Lower lobe of right lung (tissue), 2 donors: ENCODE measurements around the gene IRF5. TPM values are rescaled to one million over a fixed set of nuclear protein-coding genes. Genes with fewer than 3 reads are reported as not detected.

Experiments used
- ATAC-seq, 2 donors: fragments of 200-7000 bp; cut with Tn5 transposase; one replicate each; pipeline ENCODE4 v1.9.1; 2020 to 2022; ENCODE audit warnings: mild to moderate bottlenecking in 2 of 2, moderate library complexity in 2 of 2
- DNase-seq: peaks from one replicate; pipeline ENCODE4 v3.0.0-alpha.2; 2020
- H3K27ac ChIP-seq: fragments of 200-600 bp; one replicate; pipeline ENCODE4 v1.8.0; 2022
- H3K27me3 ChIP-seq: fragments of 200-600 bp; one replicate; pipeline ENCODE4 v1.8.0; 2022; ENCODE audit warnings: low read depth
- H3K36me3 ChIP-seq: fragments of 200-600 bp; one replicate; pipeline ENCODE4 v1.8.0; 2022; ENCODE audit warnings: mild to moderate bottlenecking
- H3K4me1 ChIP-seq: fragments of 200-600 bp; one replicate; pipeline ENCODE4 v1.8.0; 2022
- H3K4me3 ChIP-seq: fragments of 200-600 bp; one replicate; pipeline ENCODE4 v1.8.0; 2022; ENCODE audit warnings: mild to moderate bottlenecking
- H3K9me3 ChIP-seq: fragments of 200-600 bp; one replicate; pipeline ENCODE4 v1.8.0; 2022
- CTCF ChIP-seq: fragments of 200-600 bp; IDR thresholded peaks from one replicate; pipeline ENCODE4 v1.8.0; 2022; ENCODE audit warnings: antibody characterized with exemption, mild to moderate bottlenecking
- intact Hi-C: fragments of 100-400 bp; cut with DNase I; formaldehyde crosslinking; loops from one replicate; pipeline ENCODE4 v1.11.0; 2022
- long read RNA-seq: library from polyadenylated mRNA; unstranded; transcript quantifications from one replicate; pipeline ENCODE4 v2.0.0, GENCODE V29; 2021
- total RNA-seq: library from RNA; stranded (reverse); fragmentation: NEBNext Ultra II Directional; extraction: Animal tissue kit (Norgen Biotek cat#: 25700); gene quantifications from one replicate; pipeline ENCODE4 v1.2.1, GENCODE V29; 2021
- donor health status: DM: no; HTN: yes; CAD: no; lungs with severe emphysema.

IRF5 gene
- 46.0 TPM for total RNA-seq
- long read RNA-seq, transcript IRF5-203 (9 exons, 2,786 nt): major isoform, 27 of 95 reads
- long read RNA-seq, transcript IRF5-202 (9 exons, 1,680 nt): minor isoform, 14 of 95 reads
- long read RNA-seq, partial matches to known transcripts: 33 of 95 reads
- long read RNA-seq, other reads (novel, unspliced or antisense): 21 of 95 reads

GRCh38 chr7:128937647-128938543 is at the start of gene IRF5:
Gene IRF5, plus strand, starts transcription at chr7:128937927. Its CDS starts 4,155 bp downstream, at chr7:128942082.
- ATAC-seq (peak; percentile 74 to 76), DNase-seq (peak; percentile 88)
- peak within 1 kb of the TSS; percentile 68 for H3K4me3 ChIP-seq
- no peaks in the 10 kb centered on the region for H3K9me3 ChIP-seq
- TF ChIP-seq CTCF: no peak
- peaks cover 45% of the 10 kb centered on the region for H3K4me1 ChIP-seq
- H3K36me3 ChIP-seq: no peaks in the 10 kb centered on the region
- H3K27me3 ChIP-seq: peaks cover 33% of the 10 kb centered on the region
- peak within 1 kb of the TSS; percentile 78 for H3K27ac ChIP-seq
- intact Hi-C loops: no loop called here

- ATAC-seq (no peak), DNase-seq (no peak)
- H3K9me3 ChIP-seq: no peaks in the 10 kb centered on the region
- intact Hi-C loops: no loop called here
- no peak overlapping the region for H3K27ac ChIP-seq
- no peaks in the 10 kb centered on the region for H3K36me3 ChIP-seq
- H3K4me1 ChIP-seq: peaks cover 6% of the 10 kb centered on the region
- peaks cover 22% of the 10 kb centered on the region for H3K27me3 ChIP-seq
- TF ChIP-seq CTCF: no peak
- H3K4me3 ChIP-seq: no peak overlapping the region
These were observed 49.5 kb upstream of the IRF5 start for GRCh38 chr7:128888039-128888755.

GRCh38 chr7:128888756-128889095 is 49.0 kb upstream of the IRF5 start:
- Histone ChIP-seq H3K27ac (no peak overlapping the region), H3K36me3 (no peaks in the 10 kb centered on the region), H3K4me1 (peaks cover 6% of the 10 kb centered on the region), H3K27me3 (peaks cover 22% of the 10 kb centered on the region), H3K9me3 (no peaks in the 10 kb centered on the region), H3K4me3 (no peak overlapping the region)
- DNase-seq: no peak
- no peak for TF ChIP-seq CTCF
- ATAC-seq: no peak
- intact Hi-C loops: no loop called here

GRCh38 chr7:128889121-128889520 is 48.6 kb upstream of the IRF5 start:
- ATAC-seq (no peak), DNase-seq (no peak)
- peaks cover 6% of the 10 kb centered on the region for H3K4me1 ChIP-seq
- H3K9me3 ChIP-seq: no peaks in the 10 kb centered on the region
- no peak for TF ChIP-seq CTCF
- no peak overlapping the region for H3K4me3 ChIP-seq
- H3K27me3 ChIP-seq: peaks cover 22% of the 10 kb centered on the region
- intact Hi-C loops: no loop called here
- H3K27ac ChIP-seq: no peak overlapping the region
- H3K36me3 ChIP-seq: no peaks in the 10 kb centered on the region

- ATAC-seq (peak; percentile 35 to 43), DNase-seq (no peak)
- Histone ChIP-seq H3K27me3 (peaks cover 22% of the 10 kb centered on the region), H3K9me3 (no peaks in the 10 kb centered on the region), H3K4me3 (peak overlapping the region; percentile 43), H3K4me1 (peaks cover 6% of the 10 kb centered on the region), H3K27ac (no peak overlapping the region), H3K36me3 (no peaks in the 10 kb centered on the region)
- intact Hi-C loops: no loop called here
- no peak for TF ChIP-seq CTCF
These were observed 47.2 kb upstream of the IRF5 start for GRCh38 chr7:128890306-128891109.
